Fibroblast of villous mesenchyme (primary cell): ENCODE results near the gene IER5. TPM values are rescaled to one million over a fixed set of nuclear protein-coding genes. Genes with fewer than 3 reads are reported as not detected.

ENCODE experiments used
- DNase-seq: peaks from one replicate; pipeline ENCODE4 v3.0.0-alpha.2; 2010; ENCODE audit warnings: low read depth
- H3K4me3 ChIP-seq: 2 replicates; pipeline ENCODE4 v1.5.1; 2011; ENCODE audit warnings: low read depth, mild to moderate bottlenecking, low read length
- total RNA-seq: library from RNA; depleted of rRNA; stranded (reverse); fragments of >200 nt; gene quantifications from 2 replicates; pipeline ENCODE4 v1.2.3, GENCODE V29; 2012
- TF ChIP-seq, protein P1 (sequence below): IDR thresholded peaks from 2 replicates; pipeline ENCODE4 v1.5.1; 2012; ENCODE audit warnings: low read depth, mild to moderate bottlenecking, low read length; ENCODE audit not compliant: insufficient read depth

IER5 gene
- total RNA-seq, 1 donor, result 45.3 TPM

GRCh38 chr1:181076852-181077251 is 11.6 kb upstream of the IER5 start:
- no peak for DNase-seq
- no peak overlapping the region for H3K4me3 ChIP-seq
- TF ChIP-seq, protein P1, sequence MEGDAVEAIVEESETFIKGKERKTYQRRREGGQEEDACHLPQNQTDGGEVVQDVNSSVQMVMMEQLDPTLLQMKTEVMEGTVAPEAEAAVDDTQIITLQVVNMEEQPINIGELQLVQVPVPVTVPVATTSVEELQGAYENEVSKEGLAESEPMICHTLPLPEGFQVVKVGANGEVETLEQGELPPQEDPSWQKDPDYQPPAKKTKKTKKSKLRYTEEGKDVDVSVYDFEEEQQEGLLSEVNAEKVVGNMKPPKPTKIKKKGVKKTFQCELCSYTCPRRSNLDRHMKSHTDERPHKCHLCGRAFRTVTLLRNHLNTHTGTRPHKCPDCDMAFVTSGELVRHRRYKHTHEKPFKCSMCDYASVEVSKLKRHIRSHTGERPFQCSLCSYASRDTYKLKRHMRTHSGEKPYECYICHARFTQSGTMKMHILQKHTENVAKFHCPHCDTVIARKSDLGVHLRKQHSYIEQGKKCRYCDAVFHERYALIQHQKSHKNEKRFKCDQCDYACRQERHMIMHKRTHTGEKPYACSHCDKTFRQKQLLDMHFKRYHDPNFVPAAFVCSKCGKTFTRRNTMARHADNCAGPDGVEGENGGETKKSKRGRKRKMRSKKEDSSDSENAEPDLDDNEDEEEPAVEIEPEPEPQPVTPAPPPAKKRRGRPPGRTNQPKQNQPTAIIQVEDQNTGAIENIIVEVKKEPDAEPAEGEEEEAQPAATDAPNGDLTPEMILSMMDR, result no peak

GRCh38 chr1:181077576-181078242 is 10.8 kb upstream of the IER5 start:
- TF ChIP-seq, protein P1, result no peak
- H3K4me3 ChIP-seq, result no peak overlapping the region
- DNase-seq, result no peak

DNA sequence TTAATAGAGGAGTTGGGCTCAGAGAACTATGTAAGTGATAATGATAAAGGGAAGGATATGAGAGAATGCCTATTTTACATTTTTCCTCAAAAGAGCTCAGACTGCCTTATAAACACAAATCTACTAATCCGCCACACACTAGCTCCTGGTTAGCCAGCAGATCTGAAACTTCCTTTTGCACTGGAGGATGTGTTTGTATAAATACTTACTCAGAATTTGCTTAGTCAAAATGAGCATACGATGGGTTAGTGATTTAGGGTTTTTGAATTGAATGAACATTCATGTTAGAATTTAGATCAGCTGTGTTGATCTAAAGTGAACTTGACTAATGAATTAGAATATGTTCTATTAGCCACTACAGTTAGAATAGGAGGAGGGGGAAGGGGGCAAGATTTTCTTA is 9.1 kb upstream of the IER5 start:
- H3K4me3 ChIP-seq, result no peak overlapping the region
- TF ChIP-seq, protein P1, result no peak
- no peak for DNase-seq

- TF ChIP-seq, protein P1, result no peak
- DNase-seq, result no peak
- no peak overlapping the region for H3K4me3 ChIP-seq
Measured at GRCh38 chr1:181079920-181080319, 8.6 kb upstream of the IER5 start.

GRCh38 chr1:181080556-181080955 is 7.9 kb upstream of the IER5 start:
- TF ChIP-seq, protein P1, result no peak
- no peak overlapping the region for H3K4me3 ChIP-seq
- no peak for DNase-seq

DNA sequence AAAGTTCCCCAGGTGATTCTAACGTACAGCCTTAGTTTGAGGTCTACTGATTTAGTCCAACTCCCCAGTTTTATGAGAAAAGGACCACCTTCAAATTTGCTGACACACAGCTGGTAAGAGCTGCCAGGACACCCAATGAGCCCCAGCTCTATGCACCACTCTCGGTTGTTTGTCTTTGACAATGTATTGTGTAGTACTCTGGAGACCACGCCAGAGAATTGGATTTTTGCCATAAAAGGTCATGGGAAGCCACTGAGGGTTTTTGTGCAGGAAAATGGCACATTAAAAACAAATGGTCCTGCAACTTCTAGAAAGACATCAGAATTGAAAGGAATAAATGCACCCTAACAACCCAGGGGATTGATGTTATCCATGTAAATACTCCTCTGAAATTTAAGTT is 7.1 kb upstream of the IER5 start:
- TF ChIP-seq, protein P1, result no peak
- no peak overlapping the region for H3K4me3 ChIP-seq
- DNase-seq, result no peak

DNA sequence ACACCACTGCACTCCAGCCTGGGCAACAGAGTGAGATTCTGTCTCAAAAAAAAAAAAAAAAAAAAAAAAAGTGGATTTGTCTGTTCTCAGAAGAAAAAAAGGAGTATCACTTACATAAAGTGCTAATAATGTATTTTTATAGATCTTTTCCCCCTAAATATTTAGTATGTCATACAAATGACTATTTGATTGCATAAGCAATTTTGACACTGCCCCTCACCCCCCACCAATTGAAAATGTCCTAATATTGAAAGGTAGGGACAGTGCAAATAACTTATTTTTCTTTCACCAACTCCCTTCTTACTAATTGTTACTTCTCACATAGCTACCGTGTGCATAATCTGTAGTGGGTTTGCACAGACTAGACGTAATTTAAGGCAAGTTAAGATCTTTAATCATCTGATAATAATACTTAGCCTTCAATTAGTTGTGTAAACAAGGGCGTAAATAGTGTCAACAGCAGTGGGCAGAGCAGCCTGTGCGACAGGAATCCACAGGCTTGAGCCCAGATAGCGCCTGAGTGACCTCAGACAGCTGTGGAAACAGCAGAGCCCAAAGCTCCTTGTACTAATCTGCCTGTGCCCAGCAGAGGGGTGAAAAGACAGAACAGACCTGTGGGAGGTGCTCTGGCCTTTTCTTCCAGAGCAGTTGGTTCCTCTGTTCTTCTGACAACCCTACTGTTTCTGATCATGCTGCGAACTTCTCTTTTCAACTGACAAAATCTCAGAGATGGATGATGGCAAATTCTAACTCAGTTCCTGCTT is 4.5 kb upstream of the IER5 start:
- TF ChIP-seq, protein P1, result peak; percentile 69
- DNase-seq, result peak; percentile 77
- H3K4me3 ChIP-seq, result no peak overlapping the region
